ENCODE measurements around the gene CXCL13. TPM values are rescaled to one million over a fixed set of nuclear protein-coding genes. Genes with fewer than 3 reads are reported as not detected.
"Not testable (repeated sequence)": the region's sequence is repeated elsewhere in the genome, so short reads cannot be mapped to it uniquely, and the experiment has no call there.

The CXCL13 gene
- polyA plus RNA-seq, 3 donors: not detected

GRCh38 chr4:77567549-77567948, 38.1 kb upstream of the CXCL13 start:
- TF ChIP-seq CTCF (IDR thresholded peaks at IDR 0.05): no peak
- Histone ChIP-seq H3K9ac (ENCODE audit: insufficient read depth, low read length, poor library complexity, severe bottlenecking) (no peak overlapping the region), H3K9me3 (replicated peaks in 1 of 2; ENCODE audit: control insufficient read depth in 1 of 2, insufficient read depth in 1 of 2, low read length in 2 of 2) (peaks cover 0 to 7% of the 10 kb centered on the region in 2 donors), H2AFZ (ENCODE audit: insufficient read depth, low read depth, low read length, poor library complexity, severe bottlenecking) (no peak overlapping the region), H3K4me1 (ENCODE audit: control insufficient read depth in 1 of 2, insufficient read depth in 2 of 2, low read length in 2 of 2) (no peaks in the 10 kb centered on the region), H3K4me3 (replicated peaks in 1 of 3; ENCODE audit: low read depth in 2 of 3, low read length in 3 of 3) (no peak overlapping the region), H3K79me2 (ENCODE audit: insufficient read depth, low read length) (no peaks in the 10 kb centered on the region), H4K20me1 (ENCODE audit: insufficient read depth, low read length) (no peaks in the 10 kb centered on the region), H3K27ac (ENCODE audit: low read depth in 1 of 2, low read length in 2 of 2) (no peak overlapping the region), H3K4me2 (replicated peaks; ENCODE audit: extremely low read depth, low read length, poor library complexity, severe bottlenecking) (no peak overlapping the region), H3K27me3 (ENCODE audit: control insufficient read depth in 2 of 2, insufficient read depth in 2 of 2, low read length in 2 of 2) (no peaks in the 10 kb centered on the region), H3K36me3 (replicated peaks in 1 of 2; ENCODE audit: control insufficient read depth in 1 of 2, insufficient read depth in 2 of 2, low read length in 2 of 2) (no peaks in the 10 kb centered on the region)
- intact Hi-C loops (cut with micrococcal nuclease): no loop called here
- DNase-seq: no peak
- Mint-ChIP-seq H3K4me1 (peaks cover 3% of the 10 kb centered on the region), H3K27ac (no peak overlapping the region), H3K9me3 (peaks cover 12 to 26% (median 19%) of the 10 kb centered on the region in 7 donors), H3K27me3 (ENCODE audit: low read depth in 3 of 3) (peaks cover 0 to 2% (median 0%) of the 10 kb centered on the region in 3 donors), H3K4me3 (no peak overlapping the region), H3K36me3 (no peaks in the 10 kb centered on the region)

GRCh38 chr4:77570508-77571214, 35.0 kb upstream of the CXCL13 start:
- H4K20me1 ChIP-seq (ENCODE audit: insufficient read depth, low read length); H3K4me3 Mint-ChIP-seq; H2AFZ ChIP-seq (ENCODE audit: insufficient read depth, low read depth, low read length, poor library complexity, severe bottlenecking); H3K27me3 ChIP-seq (ENCODE audit: control insufficient read depth in 2 of 2, insufficient read depth in 2 of 2, low read length in 2 of 2); H3K4me3 ChIP-seq (replicated peaks in 1 of 3; ENCODE audit: low read depth in 2 of 3, low read length in 3 of 3); H3K27ac Mint-ChIP-seq; H3K36me3 Mint-ChIP-seq; H3K4me2 ChIP-seq (replicated peaks; ENCODE audit: extremely low read depth, low read length, poor library complexity, severe bottlenecking); H3K27ac ChIP-seq (ENCODE audit: low read depth in 1 of 2, low read length in 2 of 2); H3K9me3 ChIP-seq (replicated peaks in 1 of 2; ENCODE audit: control insufficient read depth in 1 of 2, insufficient read depth in 1 of 2, low read length in 2 of 2); H3K79me2 ChIP-seq (ENCODE audit: insufficient read depth, low read length); DNase-seq; H3K4me1 ChIP-seq (ENCODE audit: control insufficient read depth in 1 of 2, insufficient read depth in 2 of 2, low read length in 2 of 2); H3K4me1 Mint-ChIP-seq; H3K27me3 Mint-ChIP-seq (ENCODE audit: low read depth in 3 of 3); H3K9ac ChIP-seq (ENCODE audit: insufficient read depth, low read length, poor library complexity, severe bottlenecking); intact Hi-C loops (cut with micrococcal nuclease); H3K36me3 ChIP-seq (replicated peaks in 1 of 2; ENCODE audit: control insufficient read depth in 1 of 2, insufficient read depth in 2 of 2, low read length in 2 of 2): not testable (repeated sequence)
- peaks cover 9 to 27% (median 19%) of the 10 kb centered on the region in 7 donors for H3K9me3 Mint-ChIP-seq
- 94% methylated on average over 13 of the region's 32 CpGs for WGBS (ENCODE audit: insufficient coverage)

Measured in CD14-positive monocyte (primary cell).